Endothelial cell of umbilical vein (primary cell): ENCODE data around the gene KLF17.

ENCODE experiments used
- CTCF ChIP-seq, 2 donors: IDR thresholded peaks; 1 replicate in 1 of 2; 2 replicates in 1 of 2; pipeline ENCODE4 v1.5.1; 2011; ENCODE audit warnings: low read length in 2 of 2, mild to moderate bottlenecking in 2 of 2, moderate library complexity in 2 of 2, control low read depth in 1 of 2, inconsistent platforms in 1 of 2, low read depth in 1 of 2; ENCODE audit not compliant: insufficient read depth in 1 of 2; ENCODE audit errors: extremely low read depth in 1 of 2
- FOS ChIP-seq: IDR thresholded peaks from 2 replicates; pipeline ENCODE4 v1.6.1; 2011; ENCODE audit warnings: mild to moderate bottlenecking, low read length, moderate library complexity, borderline replicate concordance; ENCODE audit not compliant: insufficient read depth
- JUN ChIP-seq: IDR thresholded peaks from 2 replicates; pipeline ENCODE4 v1.6.1; 2011; ENCODE audit warnings: borderline replicate concordance, low read depth; ENCODE audit not compliant: insufficient read length, insufficient read depth
- POLR2A ChIP-seq: IDR thresholded peaks from 2 replicates; pipeline ENCODE4 v1.6.1; 2012; ENCODE audit warnings: low read depth, mild to moderate bottlenecking, control low read depth, low read length

DNA sequence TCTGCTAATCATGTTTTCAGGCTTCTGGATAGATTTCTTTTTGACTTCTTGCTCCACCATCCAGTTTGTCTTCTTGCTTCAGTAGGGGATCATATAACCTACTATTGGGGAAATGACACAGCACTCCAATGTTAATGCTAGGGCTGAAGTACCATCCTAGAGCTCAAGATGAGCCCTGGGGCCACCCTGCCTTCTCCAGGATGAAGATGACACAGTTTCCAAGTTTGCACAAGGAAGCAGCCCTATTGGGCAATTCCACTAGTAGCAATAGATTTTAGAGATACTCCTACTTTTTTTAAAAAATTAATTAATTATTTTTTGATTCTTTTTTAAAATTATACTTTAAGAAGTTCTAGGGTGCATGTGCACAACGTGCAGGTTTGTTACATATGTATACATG is 34.1 kb downstream of the KLF17 start:
- no peak for TF ChIP-seq CTCF (IDR thresholded peaks at IDR 0.05; ENCODE audit: extremely low read depth in 1 of 2, insufficient read depth in 1 of 2, low read depth in 1 of 2, low read length in 2 of 2)
- no peak for TF ChIP-seq POLR2A
- no peak for TF ChIP-seq FOS
- TF ChIP-seq JUN = no peak
